Activated naive CD8-positive, alpha-beta T cell treated with anti-CD3 and anti-CD28 coated beads, Interleukin-2, amount 50 U/mL, for 24 hours (primary cell): Measurements from ENCODE around the gene LRRC56.

Source experiments
- ATAC-seq: fragments of 150-1000 bp; cut with Tn5 transposase; one replicate; pipeline ENCODE4 v1.10.0; 2021
- DNase-seq: peaks from one replicate; pipeline ENCODE4 v3.0.0; 2021
- H3K27ac Mint-ChIP-seq: one replicate; pipeline ENCODE4 v1.8.0; 2021; ENCODE audit warnings: mild to moderate bottlenecking, mixed read lengths
- H3K27me3 Mint-ChIP-seq: one replicate; pipeline ENCODE4 v1.8.0; 2021; ENCODE audit warnings: mixed read lengths
- H3K36me3 Mint-ChIP-seq: one replicate; pipeline ENCODE4 v1.8.0; 2021; ENCODE audit warnings: low read depth, mixed read lengths
- H3K4me1 Mint-ChIP-seq: one replicate; pipeline ENCODE4 v1.8.0; 2021; ENCODE audit warnings: mixed read lengths
- H3K4me3 Mint-ChIP-seq: one replicate; pipeline ENCODE4 v1.8.0; 2021; ENCODE audit warnings: mild to moderate bottlenecking, moderate library complexity, mixed read lengths
- H3K9me3 Mint-ChIP-seq: one replicate; pipeline ENCODE4 v1.8.0; 2021; ENCODE audit warnings: mixed read lengths

LRRC56 gene

GRCh38 chr11:553988-554340, 16.6 kb downstream of the LRRC56 start:
- Mint-ChIP-seq H3K4me1 (peaks cover 1% of the 10 kb centered on the region), H3K9me3 (no peaks in the 10 kb centered on the region), H3K4me3 (no peak overlapping the region), H3K36me3 (no peaks in the 10 kb centered on the region), H3K27me3 (peaks cover 9% of the 10 kb centered on the region), H3K27ac (no peak overlapping the region)
- no peak for ATAC-seq
- DNase-seq = no peak

GRCh38 chr11:554428-555226, 17.3 kb downstream of the LRRC56 start:
- Mint-ChIP-seq H3K27me3 (peaks cover 9% of the 10 kb centered on the region), H3K9me3 (no peaks in the 10 kb centered on the region), H3K4me3 (no peak overlapping the region), H3K4me1 (peaks cover 1% of the 10 kb centered on the region), H3K36me3 (no peaks in the 10 kb centered on the region), H3K27ac (no peak overlapping the region)
- ATAC-seq (peak; percentile 61), DNase-seq (peak; percentile 79)

- Mint-ChIP-seq H3K27me3 (peaks cover 9% of the 10 kb centered on the region), H3K27ac (no peak overlapping the region), H3K36me3 (no peaks in the 10 kb centered on the region), H3K4me3 (no peak overlapping the region), H3K4me1 (peaks cover 6% of the 10 kb centered on the region), H3K9me3 (no peaks in the 10 kb centered on the region)
- ATAC-seq (no peak), DNase-seq (no peak)
Observed at GRCh38 chr11:555227-555779, 18.0 kb downstream of the LRRC56 start.

- ATAC-seq (no peak), DNase-seq (no peak)
- H3K9me3 Mint-ChIP-seq = no peaks in the 10 kb centered on the region
- peaks cover 9% of the 10 kb centered on the region for H3K27me3 Mint-ChIP-seq
- H3K36me3 Mint-ChIP-seq = no peaks in the 10 kb centered on the region
- H3K4me3 Mint-ChIP-seq = no peak overlapping the region
- H3K4me1 Mint-ChIP-seq = peaks cover 6% of the 10 kb centered on the region
- no peak overlapping the region for H3K27ac Mint-ChIP-seq
Observed at GRCh38 chr11:555780-556661, 18.7 kb downstream of the LRRC56 start.

GRCh38 chr11:556662-557256, 19.4 kb downstream of the LRRC56 start:
- Mint-ChIP-seq H3K27me3 (peaks cover 9% of the 10 kb centered on the region), H3K9me3 (no peaks in the 10 kb centered on the region), H3K4me1 (peaks cover 11% of the 10 kb centered on the region), H3K36me3 (no peaks in the 10 kb centered on the region), H3K4me3 (no peak overlapping the region), H3K27ac (no peak overlapping the region)
- no peak for ATAC-seq
- DNase-seq = no peak

GRCh38 chr11:557328-558132, 20.2 kb downstream of the LRRC56 start:
- Mint-ChIP-seq H3K4me3 (no peak overlapping the region), H3K27me3 (peaks cover 9% of the 10 kb centered on the region), H3K4me1 (peaks cover 11% of the 10 kb centered on the region), H3K36me3 (no peaks in the 10 kb centered on the region), H3K9me3 (no peaks in the 10 kb centered on the region), H3K27ac (no peak overlapping the region)
- DNase-seq (no peak), ATAC-seq (no peak)

- no peak overlapping the region for H3K27ac Mint-ChIP-seq
- peaks cover 11% of the 10 kb centered on the region for H3K4me1 Mint-ChIP-seq
- H3K27me3 Mint-ChIP-seq = peaks cover 9% of the 10 kb centered on the region
- no peaks in the 10 kb centered on the region for H3K9me3 Mint-ChIP-seq
- DNase-seq (no peak), ATAC-seq (no peak)
- H3K36me3 Mint-ChIP-seq = no peaks in the 10 kb centered on the region
- H3K4me3 Mint-ChIP-seq = no peak overlapping the region
Observed at GRCh38 chr11:558503-558902, 21.2 kb downstream of the LRRC56 start.

GRCh38 chr11:559020-559620, 21.8 kb downstream of the LRRC56 start:
- Mint-ChIP-seq H3K9me3 (no peaks in the 10 kb centered on the region), H3K4me1 (peaks cover 11% of the 10 kb centered on the region), H3K27me3 (peaks cover 9% of the 10 kb centered on the region), H3K4me3 (no peak overlapping the region), H3K36me3 (no peaks in the 10 kb centered on the region), H3K27ac (no peak overlapping the region)
- ATAC-seq (no peak), DNase-seq (no peak)

- peaks cover 11% of the 10 kb centered on the region for H3K4me1 Mint-ChIP-seq
- no peak overlapping the region for H3K27ac Mint-ChIP-seq
- DNase-seq = no peak
- no peak for ATAC-seq
- peaks cover 9% of the 10 kb centered on the region for H3K27me3 Mint-ChIP-seq
- H3K9me3 Mint-ChIP-seq = no peaks in the 10 kb centered on the region
- H3K36me3 Mint-ChIP-seq = no peaks in the 10 kb centered on the region
- H3K4me3 Mint-ChIP-seq = peak overlapping the region; percentile 50
Observed at GRCh38 chr11:559712-560304, 22.5 kb downstream of the LRRC56 start.

GRCh38 chr11:560305-561147, 23.2 kb downstream of the LRRC56 start, which contains the start of the genes LMNTD2 and RASSF7:
LMNTD2 (minus strand) TSS chr11:560738; CDS start chr11:560716, 22 bp downstream.
RASSF7 (plus strand) TSS chr11:560970; CDS start chr11:561769, 799 bp downstream.
- ATAC-seq (peak; percentile 79), DNase-seq (peak; percentile 98)
- Mint-ChIP-seq H3K27ac (no peak within 1 kb of the TSS), H3K4me3 (peak within 1 kb of the TSS; percentile 82), H3K27me3 (peaks cover 9% of the 10 kb centered on the region), H3K4me1 (peaks cover 11% of the 10 kb centered on the region), H3K36me3 (no peaks in the 10 kb centered on the region), H3K9me3 (no peaks in the 10 kb centered on the region)

GRCh38 chr11:561148-562003, 24.0 kb downstream of the LRRC56 start:
- H3K4me1 Mint-ChIP-seq = peaks cover 11% of the 10 kb centered on the region
- no peaks in the 10 kb centered on the region for H3K9me3 Mint-ChIP-seq
- H3K27ac Mint-ChIP-seq = no peak overlapping the region
- ATAC-seq (no peak), DNase-seq (no peak)
- H3K4me3 Mint-ChIP-seq = peak overlapping the region; percentile 82
- H3K36me3 Mint-ChIP-seq = no peaks in the 10 kb centered on the region
- peaks cover 8% of the 10 kb centered on the region for H3K27me3 Mint-ChIP-seq
